Globus pallidus (tissue), 1 donor: ENCODE measurements around the gene MRC1.
"Not testable (repeated sequence)": the region's sequence is repeated elsewhere in the genome, so short reads cannot be mapped to it uniquely, and the experiment has no call there.

Source experiments
- DNase-seq: peaks from one replicate; pipeline ENCODE4 v3.0.0-alpha.2; 2015; ENCODE audit warnings: low spot score

Gene MRC1

GRCh38 chr10:17905491-17905890, 96.3 kb downstream of the MRC1 start:
- DNase-seq, result no peak

- no peak for DNase-seq
Observed at GRCh38 chr10:17906002-17906401, 96.9 kb downstream of the MRC1 start.

- no peak for DNase-seq
Observed at GRCh38 chr10:17907641-17908040, 98.5 kb downstream of the MRC1 start.

DNA sequence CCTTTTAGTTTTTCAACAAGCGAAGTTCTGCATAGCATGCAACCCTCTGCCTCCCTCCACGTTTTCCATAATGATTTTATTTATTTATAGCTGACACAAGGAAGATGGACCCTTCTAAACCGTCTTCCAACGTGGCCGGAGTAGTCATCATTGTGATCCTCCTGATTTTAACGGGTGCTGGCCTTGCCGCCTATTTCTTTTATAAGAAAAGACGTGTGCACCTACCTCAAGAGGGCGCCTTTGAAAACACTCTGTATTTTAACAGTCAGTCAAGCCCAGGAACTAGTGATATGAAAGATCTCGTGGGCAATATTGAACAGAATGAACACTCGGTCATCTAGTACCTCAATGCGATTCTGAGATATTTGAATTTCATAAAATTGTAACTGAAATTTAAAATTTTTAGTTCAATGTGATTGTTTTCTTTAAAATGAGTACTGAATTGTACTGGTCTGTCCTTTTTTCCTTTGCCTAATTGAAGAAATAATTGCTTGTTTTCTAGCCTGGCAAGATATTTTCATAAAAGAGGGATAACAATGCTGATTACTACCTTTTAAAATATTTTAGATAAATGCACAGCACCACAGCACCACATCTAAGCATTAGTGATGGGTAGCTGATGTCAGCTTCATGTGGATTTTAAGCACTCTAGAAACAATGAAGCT, 101.1 kb downstream of the MRC1 start:
- peak; percentile 19 for DNase-seq

GRCh38 chr10:17912754-17913153, 103.6 kb downstream of the MRC1 start:
- no peak for DNase-seq

DNA sequence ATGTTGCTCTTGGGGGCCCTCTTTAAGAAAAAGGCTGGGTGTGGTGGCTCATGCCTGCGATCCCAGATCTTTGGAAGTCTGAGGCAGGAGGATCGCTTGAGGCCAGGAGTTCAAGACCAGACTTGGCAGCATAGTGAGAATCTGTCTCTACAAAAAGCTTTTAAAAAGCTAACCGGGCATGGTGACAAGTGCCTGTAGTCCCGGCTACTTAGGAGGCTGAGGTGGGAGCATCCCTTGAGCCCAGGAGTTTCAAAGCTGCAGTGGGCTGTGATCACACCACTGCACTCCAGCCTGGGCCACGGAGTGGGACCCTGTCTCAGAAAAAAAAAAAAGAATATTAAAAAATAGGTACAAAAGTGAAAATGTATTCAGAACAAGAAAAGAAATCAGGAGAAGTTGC, 104.5 kb downstream of the MRC1 start:
- DNase-seq, result no peak

- no peak for DNase-seq
Observed at GRCh38 chr10:17914169-17915045, 105.3 kb downstream of the MRC1 start.

- no peak for DNase-seq
Observed at GRCh38 chr10:17915181-17915580, 106.0 kb downstream of the MRC1 start.

DNA sequence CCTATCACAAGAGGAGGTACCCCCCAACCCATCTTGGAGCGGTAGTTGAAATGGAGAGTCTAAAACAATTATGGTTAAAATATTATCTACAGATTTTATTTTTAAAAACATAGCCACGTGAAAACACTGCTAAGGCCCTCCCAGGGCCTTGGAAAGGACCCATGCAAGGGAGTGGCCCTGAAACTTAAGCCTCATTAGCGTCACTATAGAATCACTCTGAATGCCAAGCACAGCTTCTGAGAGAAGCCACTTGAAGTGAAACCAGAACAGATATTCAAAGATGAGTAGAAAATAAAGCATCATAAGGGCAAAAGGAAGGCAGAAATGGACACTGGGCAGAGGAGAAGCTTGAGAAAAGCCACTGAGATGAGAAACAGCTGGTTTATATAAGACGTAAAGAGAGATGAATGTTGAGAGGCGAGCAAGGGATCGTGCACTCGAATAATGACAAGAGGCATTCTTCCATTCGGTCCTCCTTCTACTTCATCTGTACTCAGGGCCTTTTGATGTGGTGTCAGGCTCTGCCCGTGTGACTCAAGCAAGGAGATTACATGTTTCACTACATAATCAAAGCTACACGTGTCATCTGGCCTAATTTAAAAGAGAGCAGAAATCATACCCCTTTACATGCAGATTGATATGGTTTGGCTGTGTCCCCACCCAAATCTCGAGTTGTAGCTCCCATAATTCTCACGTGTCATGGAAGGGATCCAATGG, 109.2 kb downstream of the MRC1 start:
- DNase-seq, result no peak

DNA sequence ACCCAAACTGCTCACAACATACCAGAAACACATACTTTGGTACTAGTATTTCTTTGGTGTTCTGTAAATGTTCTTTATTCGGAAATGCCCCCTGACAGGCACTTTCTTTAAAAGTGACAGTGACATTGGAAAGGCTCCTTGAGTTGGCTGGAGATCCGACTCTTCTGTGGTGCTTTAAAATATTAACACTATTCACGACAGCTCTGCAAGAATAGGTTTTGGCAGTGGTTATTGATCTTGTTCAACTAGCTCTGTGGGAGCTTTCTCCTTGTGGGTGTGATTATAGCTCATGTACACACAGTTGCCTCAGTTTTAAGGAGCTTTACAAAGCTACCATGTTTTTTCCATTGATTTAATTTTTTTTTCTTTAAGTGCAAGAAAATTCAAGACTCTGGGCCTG, 112.2 kb downstream of the MRC1 start:
- no peak for DNase-seq

GRCh38 chr10:17923728-17924127, 114.6 kb downstream of the MRC1 start:
- DNase-seq, result peak; percentile 34

- DNase-seq, result no peak
Observed at GRCh38 chr10:17943033-17943745, 134.0 kb downstream of the MRC1 start.

DNA sequence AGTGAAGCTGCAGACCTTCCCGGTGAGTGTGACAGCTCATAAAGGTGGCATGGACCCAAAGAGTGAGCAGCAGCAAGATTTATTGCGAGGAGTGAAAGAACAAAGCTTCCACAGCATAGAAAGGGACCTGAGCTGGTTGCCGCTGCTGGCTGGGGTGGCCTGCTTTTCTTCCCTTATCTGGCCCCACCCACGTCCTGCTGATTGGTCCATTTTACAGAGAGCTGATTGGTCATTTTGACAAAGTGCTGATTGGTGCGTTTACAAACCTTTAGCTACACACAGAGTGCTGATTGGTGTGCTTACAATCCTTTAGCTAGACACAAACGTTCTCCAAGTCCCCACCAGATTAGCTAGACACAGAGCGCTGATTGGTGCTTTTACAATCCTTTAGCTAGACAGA, 141.1 kb downstream of the MRC1 start:
- DNase-seq, result not testable (repeated sequence)

- no peak for DNase-seq
Observed at GRCh38 chr10:17950726-17951125, 141.6 kb downstream of the MRC1 start.

GRCh38 chr10:17951868-17952371, 142.8 kb downstream of the MRC1 start, which contains the start of gene SLC39A12:
SLC39A12 (plus strand) TSS chr10:17951918; CDS start chr10:17953277, 1,359 bp downstream.
- no peak for DNase-seq

GRCh38 chr10:17954372-17954771, 145.2 kb downstream of the MRC1 start:
- DNase-seq, result not testable (repeated sequence)

- no peak for DNase-seq
Observed at GRCh38 chr10:17954861-17955260, 145.7 kb downstream of the MRC1 start.

GRCh38 chr10:17958049-17958448, 148.9 kb downstream of the MRC1 start:
- no peak for DNase-seq

- DNase-seq, result no peak
Observed at GRCh38 chr10:17959870-17960269, 150.7 kb downstream of the MRC1 start.
